ENCODE measurements around the gene ANGPTL4.

GRCh38 chr19:8331263-8331845 lies 32.6 kb upstream of the ANGPTL4 start:
- no peak for TF ChIP-seq POLR2A (IDR thresholded peaks at IDR 0.05)
- TF ChIP-seq CTCF (IDR thresholded peaks at IDR 0.05 in 4 of 5, conservative IDR thresholded peaks at IDR 0.05 in 1 of 5): no peak
